H9 (cell line): ENCODE data around the gene ACSS2. TPM values are rescaled to one million over a fixed set of nuclear protein-coding genes. Genes with fewer than 3 reads are reported as not detected.

Experiments
- DNase-seq: peaks from one replicate; pipeline ENCODE4 v3.0.0-alpha.2; 2017
- H2AFZ ChIP-seq: one replicate; pipeline ENCODE4 v1.6.1; 2013; ENCODE audit warnings: mild to moderate bottlenecking, low read length, control low read depth, moderate library complexity
- H2AK5ac ChIP-seq: 2 replicates; pipeline ENCODE4 v1.6.1; 2013; ENCODE audit warnings: low read length, control low read depth, mixed read lengths; ENCODE audit not compliant: insufficient read length
- H2BK120ac ChIP-seq: one replicate; pipeline ENCODE4 v1.6.1; 2013; ENCODE audit warnings: low read depth, mild to moderate bottlenecking, low read length, control low read depth, inconsistent platforms; ENCODE audit not compliant: poor library complexity, severe bottlenecking
- H2BK12ac ChIP-seq: 2 replicates; pipeline ENCODE4 v1.6.1; 2013; ENCODE audit warnings: low read length, control low read depth, mixed read lengths, low read depth; ENCODE audit not compliant: insufficient read length
- H2BK15ac ChIP-seq: 2 replicates; pipeline ENCODE4 v1.6.1; 2013; ENCODE audit warnings: low read depth, low read length, control low read depth
- H2BK20ac ChIP-seq: one replicate; pipeline ENCODE4 v1.6.1; 2013; ENCODE audit warnings: low read depth, mild to moderate bottlenecking, low read length, control low read depth, inconsistent platforms; ENCODE audit not compliant: poor library complexity, severe bottlenecking
- H2BK5ac ChIP-seq: 2 replicates; pipeline ENCODE4 v1.6.1; 2013; ENCODE audit warnings: low read length, control low read depth, mixed read lengths; ENCODE audit not compliant: insufficient read length
- H3K14ac ChIP-seq: 2 replicates; pipeline ENCODE4 v1.6.1; 2013; ENCODE audit warnings: low read length, control low read depth; ENCODE audit not compliant: insufficient read depth
- H3K18ac ChIP-seq: 2 replicates; pipeline ENCODE4 v1.6.1; 2013; ENCODE audit warnings: low read depth, mild to moderate bottlenecking, mixed read lengths, low read length, control low read depth; ENCODE audit not compliant: insufficient read length
- H3K23ac ChIP-seq: 2 replicates; pipeline ENCODE4 v1.6.1; 2013; ENCODE audit warnings: low read length, control low read depth, mixed read lengths, low read depth; ENCODE audit not compliant: insufficient read length
- H3K23me2 ChIP-seq: 2 replicates; pipeline ENCODE4 v1.6.1; 2013; ENCODE audit warnings: low read depth, mild to moderate bottlenecking, mixed read lengths, low read length, control low read depth; ENCODE audit not compliant: insufficient read length, poor library complexity, severe bottlenecking
- H3K27ac ChIP-seq: 2 replicates; pipeline ENCODE4 v1.5.1; 2013; ENCODE audit warnings: low read length, control low read depth, mixed read lengths, low read depth; ENCODE audit not compliant: insufficient read length
- H3K27me3 ChIP-seq: 2 replicates; pipeline ENCODE4 v1.6.1; 2013; ENCODE audit warnings: low read length, control low read depth, inconsistent platforms; ENCODE audit not compliant: insufficient read depth
- H3K4ac ChIP-seq: 2 replicates; pipeline ENCODE4 v1.6.1; 2013; ENCODE audit warnings: low read depth, mild to moderate bottlenecking, control low read depth, inconsistent platforms, low read length, moderate library complexity
- H3K4me1 ChIP-seq: 2 replicates; pipeline ENCODE4 v1.6.1; 2013; ENCODE audit warnings: low read length, control low read depth, inconsistent platforms; ENCODE audit not compliant: insufficient read depth
- H3K4me2 ChIP-seq: 2 replicates; pipeline ENCODE4 v1.6.1; 2013; ENCODE audit warnings: low read length, control low read depth, mixed read lengths; ENCODE audit not compliant: insufficient read length, insufficient read depth
- H3K56ac ChIP-seq: 2 replicates; pipeline ENCODE4 v1.6.1; 2013; ENCODE audit warnings: low read depth, mild to moderate bottlenecking, mixed read lengths, low read length, control low read depth; ENCODE audit not compliant: insufficient read length
- H3K79me1 ChIP-seq: 2 replicates; pipeline ENCODE4 v1.6.1; 2013; ENCODE audit warnings: low read depth, mild to moderate bottlenecking, moderate library complexity, low read length, control low read depth, inconsistent platforms; ENCODE audit not compliant: insufficient read depth, poor library complexity, severe bottlenecking
- H3K79me2 ChIP-seq: 2 replicates; pipeline ENCODE4 v1.6.1; 2013; ENCODE audit warnings: low read length, control low read depth, inconsistent platforms; ENCODE audit not compliant: insufficient read depth
- H3K9ac ChIP-seq: 2 replicates; pipeline ENCODE4 v1.6.1; 2013; ENCODE audit warnings: low read length, control low read depth, mixed read lengths; ENCODE audit not compliant: insufficient read length; ENCODE audit errors: extremely low read depth
- H3K9me3 ChIP-seq: one replicate; pipeline ENCODE4 v1.6.1; 2013; ENCODE audit warnings: low read depth, low read length, inconsistent platforms; ENCODE audit not compliant: control insufficient read depth
- H3T11ph ChIP-seq: one replicate; pipeline ENCODE4 v1.6.1; 2013; ENCODE audit warnings: mild to moderate bottlenecking, low read length, control low read depth, inconsistent platforms
- H4K20me1 ChIP-seq: one replicate; pipeline ENCODE4 v1.6.1; 2013; ENCODE audit not compliant: control insufficient read depth, insufficient read length, insufficient read depth
- H4K5ac ChIP-seq: 2 replicates; pipeline ENCODE4 v1.6.1; 2013; ENCODE audit warnings: low read depth, mild to moderate bottlenecking, mixed read lengths, low read length, control low read depth; ENCODE audit not compliant: insufficient read length
- H4K8ac ChIP-seq: replicated peaks from 2 replicates; pipeline ENCODE4 v1.6.1; 2013; ENCODE audit warnings: low read length, control low read depth, mixed read lengths, low read depth; ENCODE audit not compliant: insufficient read length
- H4K91ac ChIP-seq: 2 replicates; pipeline ENCODE4 v1.6.1; 2013; ENCODE audit warnings: low read depth, mild to moderate bottlenecking, moderate library complexity, mixed read lengths, low read length, control low read depth; ENCODE audit not compliant: insufficient read length
- H3K27ac Mint-ChIP-seq, 3 experiments: 2 replicates in 2 of 3; 3 replicates in 1 of 3; pipeline ENCODE4 v1.8.0; 2020 to 2021; ENCODE audit warnings: mixed read lengths in 3 of 3, mild to moderate bottlenecking in 1 of 3, moderate library complexity in 1 of 3
- H3K27me3 Mint-ChIP-seq: 2 replicates; pipeline ENCODE4 v1.8.0; 2021; ENCODE audit warnings: low read depth, mild to moderate bottlenecking, moderate library complexity, mixed read lengths
- H3K36me3 Mint-ChIP-seq, 3 experiments: 2 replicates in 2 of 3; 3 replicates in 1 of 3; pipeline ENCODE4 v1.8.0; 2020 to 2021; ENCODE audit warnings: low read depth in 3 of 3, mixed read lengths in 3 of 3; ENCODE audit not compliant: insufficient read depth in 1 of 3
- H3K4me1 Mint-ChIP-seq, 2 experiments: 2 replicates each; pipeline ENCODE4 v1.8.0; 2020; ENCODE audit warnings: mixed read lengths in 2 of 2
- H3K4me3 Mint-ChIP-seq, 2 experiments: 2 replicates in 1 of 2; 3 replicates in 1 of 2; pipeline ENCODE4 v1.8.0; 2020 to 2021; ENCODE audit warnings: mild to moderate bottlenecking in 2 of 2, mixed read lengths in 2 of 2, moderate library complexity in 1 of 2
- H3K9me3 Mint-ChIP-seq, 2 experiments: 2 replicates in 1 of 2; 3 replicates in 1 of 2; pipeline ENCODE4 v1.8.0; 2020; ENCODE audit warnings: mild to moderate bottlenecking in 2 of 2, mixed read lengths in 2 of 2, moderate library complexity in 1 of 2
- CTCF ChIP-seq: fragments of 200-600 bp; sonication (generic); conservative IDR thresholded peaks from 3 replicates; pipeline ENCODE4 v1.8.0; 2021; ENCODE audit warnings: antibody characterized with exemption, mild to moderate bottlenecking
- WGBS: extraction: QIAGEN DNeasy Blood & Tissue Kit; methylation state at CpG from one replicate; pipeline ENCODE4 v1.1.7; 2013; ENCODE audit warnings: missing lambda C conversion rate, low lambda C conversion rate, mixed read lengths; ENCODE audit not compliant: insufficient read length; ENCODE audit errors: extremely low coverage; 5-methylcytosine and 5-hydroxymethylcytosine counted together
- total RNA-seq: library from RNA; stranded (reverse); gene quantifications from 2 replicates; pipeline ENCODE4 v1.2.1, GENCODE V29; 2021

Gene ACSS2
- total RNA-seq, 1 experiment from 2014 or later, result 15.4 TPM

GRCh38 chr20:34922654-34923381, 46.4 kb downstream of the ACSS2 start:
- no peak overlapping the region for H3K4me3 Mint-ChIP-seq
- no peak overlapping the region for H3K23ac ChIP-seq
- H3K9me3 ChIP-seq, result no peaks in the 10 kb centered on the region
- H3K79me1 ChIP-seq, result no peaks in the 10 kb centered on the region
- no peak overlapping the region for H2BK5ac ChIP-seq
- no peak overlapping the region for H3T11ph ChIP-seq
- H4K91ac ChIP-seq, result no peak overlapping the region
- H3K23me2 ChIP-seq, result no peaks in the 10 kb centered on the region
- H3K9me3 Mint-ChIP-seq, result no peaks in the 10 kb centered on the region
- no peak overlapping the region for H2BK15ac ChIP-seq
- H4K20me1 ChIP-seq, result no peaks in the 10 kb centered on the region
- H2AK5ac ChIP-seq, result no peak overlapping the region
- H2BK120ac ChIP-seq, result no peak overlapping the region
- no peak overlapping the region for H3K4ac ChIP-seq
- no peak overlapping the region for H3K4me2 ChIP-seq
- H3K27me3 ChIP-seq, result no peaks in the 10 kb centered on the region
- H3K79me2 ChIP-seq, result no peaks in the 10 kb centered on the region
- no peak overlapping the region for H3K27ac ChIP-seq
- H3K9ac ChIP-seq, result no peak overlapping the region
- no peak overlapping the region for H4K8ac ChIP-seq
- H3K4me1 ChIP-seq, result no peaks in the 10 kb centered on the region
- H3K27me3 Mint-ChIP-seq, result no peaks in the 10 kb centered on the region
- no peaks in the 10 kb centered on the region for H3K4me1 Mint-ChIP-seq
- no peak for DNase-seq
- WGBS, result no CpG with 5 or more reads among the region's 5 CpGs
- H2BK20ac ChIP-seq, result no peak overlapping the region
- H3K18ac ChIP-seq, result no peak overlapping the region
- H4K5ac ChIP-seq, result no peak overlapping the region
- H3K36me3 Mint-ChIP-seq, result peaks cover 5 to 29% (median 18%) of the 10 kb centered on the region in 3 experiments; a peak in 6 of 7 replicates
- no peak overlapping the region for H2BK12ac ChIP-seq
- no peak overlapping the region for H3K14ac ChIP-seq
- no peak overlapping the region for H3K56ac ChIP-seq
- H2AFZ ChIP-seq, result no peak overlapping the region
- no peak overlapping the region for H3K27ac Mint-ChIP-seq
- no peak for TF ChIP-seq CTCF
